OCI-M1 (cell line): ENCODE measurements around the gene SSBP1.
"Not testable (repeated sequence)": the region's sequence is repeated elsewhere in the genome, so short reads cannot be mapped to it uniquely, and the experiment has no call there.

Experiments used
- DNase-seq: peaks from one replicate; lab custom pipeline; 2025; lab: John Stamatoyannopoulos, UW

SSBP1 gene

GRCh38 chr7:141737836-141738591 is at the start of gene SSBP1:
Gene SSBP1, plus strand, starts transcription at chr7:141738358. Its CDS starts 809 bp downstream, at chr7:141739167.
- DNase-seq: peak; percentile 95

GRCh38 chr7:141689072-141689825 is 48.9 kb upstream of the SSBP1 start:
- not testable (repeated sequence) for DNase-seq

- no peak for DNase-seq
These were observed 46.6 kb upstream of the SSBP1 start for GRCh38 chr7:141691540-141691939.

- no peak for DNase-seq
These were observed 46.2 kb upstream of the SSBP1 start for GRCh38 chr7:141691961-141692360.

GRCh38 chr7:141693082-141693481 is 45.1 kb upstream of the SSBP1 start:
- no peak for DNase-seq

- no peak for DNase-seq
These were observed 42.3 kb upstream of the SSBP1 start for GRCh38 chr7:141695803-141696289.

GRCh38 chr7:141696348-141696747 is 41.8 kb upstream of the SSBP1 start:
- no peak for DNase-seq

GRCh38 chr7:141697211-141697871 is 40.8 kb upstream of the SSBP1 start:
- no peak for DNase-seq

- peak; percentile 19 for DNase-seq
These were observed 39.7 kb upstream of the SSBP1 start for GRCh38 chr7:141698247-141699015.

GRCh38 chr7:141699860-141700259 is 38.3 kb upstream of the SSBP1 start:
- DNase-seq: no peak

- no peak for DNase-seq
These were observed 37.8 kb upstream of the SSBP1 start for GRCh38 chr7:141700296-141700847.

GRCh38 chr7:141700848-141701371 is 37.2 kb upstream of the SSBP1 start:
- DNase-seq: no peak

GRCh38 chr7:141701489-141702046 is 36.6 kb upstream of the SSBP1 start:
- peak; percentile 2 for DNase-seq

- DNase-seq: peak; percentile 5
These were observed 36.1 kb upstream of the SSBP1 start, which contains the start of gene DENND11 for GRCh38 chr7:141702047-141702567. Gene DENND11, minus strand, starts transcription at chr7:141702166. Its CDS starts 13 bp downstream, at chr7:141702153.

- no peak for DNase-seq
These were observed 35.3 kb upstream of the SSBP1 start for GRCh38 chr7:141702892-141703291.

GRCh38 chr7:141704112-141704511 is 34.0 kb upstream of the SSBP1 start:
- no peak for DNase-seq

- no peak for DNase-seq
These were observed 33.4 kb upstream of the SSBP1 start for GRCh38 chr7:141704741-141705140.

- no peak for DNase-seq
These were observed 31.7 kb upstream of the SSBP1 start for GRCh38 chr7:141706239-141707064.

- DNase-seq: no peak
These were observed 29.8 kb upstream of the SSBP1 start, which contains the start of gene WEE2 for GRCh38 chr7:141708351-141708750. Gene WEE2, plus strand, starts transcription at chr7:141708353. Its CDS starts 406 bp downstream, at chr7:141708759.
